CD8-positive, alpha-beta memory T cell (primary cell): Measurements from ENCODE around the gene CFAP100. TPM values are rescaled to one million over a fixed set of nuclear protein-coding genes. Genes with fewer than 3 reads are reported as not detected.

ENCODE experiments used
- CTCF ChIA-PET: fragments of 350-600 bp; sonication (Branson Sonifier 250); formaldehyde crosslinking; loops from one replicate; lab custom pipeline; 2021; ENCODE audit warnings: antibody characterized with exemption; lab: Charles Lee
- POLR2A ChIA-PET: fragments of 350-600 bp; sonication (Branson Sonifier 250); formaldehyde crosslinking; loops from one replicate; lab custom pipeline; 2021; ENCODE audit warnings: antibody characterized with exemption; lab: Charles Lee
- DNase-seq, 5 donors: peaks; one replicate each; pipeline versions ENCODE4 v3.0.0 to v3.0.0-alpha.2; 2020 to 2022; ENCODE audit warnings: mixed read lengths in 1 of 5
- H3K27ac ChIP-seq: one replicate; pipeline ENCODE4 v1.7.0; 2013; ENCODE audit warnings: low read depth, mild to moderate bottlenecking, low read length, moderate library complexity
- H3K27me3 ChIP-seq: 2 replicates; pipeline ENCODE4 v1.7.0; 2013; ENCODE audit warnings: low read length, mild to moderate bottlenecking; ENCODE audit not compliant: insufficient read depth, poor library complexity, severe bottlenecking
- H3K36me3 ChIP-seq: 2 replicates; pipeline ENCODE4 v1.7.0; 2013; ENCODE audit warnings: mild to moderate bottlenecking, low read length, moderate library complexity; ENCODE audit not compliant: insufficient read depth
- H3K4me1 ChIP-seq: 2 replicates; pipeline ENCODE4 v1.7.0; 2013; ENCODE audit warnings: mild to moderate bottlenecking, low read length, moderate library complexity; ENCODE audit not compliant: insufficient read depth
- H3K4me3 ChIP-seq: 2 replicates; pipeline ENCODE4 v1.7.0; 2013; ENCODE audit warnings: mild to moderate bottlenecking, low read length
- H3K9me3 ChIP-seq: 2 replicates; pipeline ENCODE4 v1.7.0; 2013; ENCODE audit warnings: mild to moderate bottlenecking, low read length
- H3K27ac Mint-ChIP-seq, 8 donors: one replicate each; pipeline ENCODE4 v1.8.0; 2020 to 2021; ENCODE audit warnings: mixed read lengths in 8 of 8, mild to moderate bottlenecking in 6 of 8, inconsistent platforms in 3 of 8, moderate library complexity in 3 of 8
- H3K27me3 Mint-ChIP-seq, 2 donors: one replicate each; pipeline ENCODE4 v1.8.0; 2020 to 2021; ENCODE audit warnings: mixed read lengths in 2 of 2, mild to moderate bottlenecking in 1 of 2, moderate library complexity in 1 of 2
- H3K36me3 Mint-ChIP-seq, 3 donors: one replicate each; pipeline ENCODE4 v1.8.0; 2020 to 2021; ENCODE audit warnings: mixed read lengths in 3 of 3, inconsistent platforms in 1 of 3, mild to moderate bottlenecking in 1 of 3
- H3K4me1 Mint-ChIP-seq, 3 donors: one replicate each; pipeline ENCODE4 v1.8.0; 2020 to 2021; ENCODE audit warnings: mixed read lengths in 3 of 3, inconsistent platforms in 1 of 3, mild to moderate bottlenecking in 1 of 3
- H3K4me3 Mint-ChIP-seq, 7 donors: one replicate each; pipeline ENCODE4 v1.8.0; 2020 to 2021; ENCODE audit warnings: mixed read lengths in 7 of 7, mild to moderate bottlenecking in 6 of 7, moderate library complexity in 4 of 7, inconsistent platforms in 2 of 7
- H3K9me3 Mint-ChIP-seq, 5 donors: one replicate each; pipeline ENCODE4 v1.8.0; 2020 to 2022; ENCODE audit warnings: mixed read lengths in 5 of 5, mild to moderate bottlenecking in 3 of 5, moderate library complexity in 2 of 5, inconsistent platforms in 1 of 5
- polyA plus RNA-seq: library from polyadenylated mRNA; unstranded; fragments of 300-500 nt; fragmentation: Illumina TruSeq; gene quantifications from one replicate; pipeline ENCODE4 v1.2.3, GENCODE V29; 2021
- total RNA-seq, 2 experiments: library from RNA; stranded (reverse); gene quantifications; one replicate each; pipeline ENCODE4 v1.2.3, GENCODE V29; 2021

The CFAP100 gene
- total and polyA plus RNA-seq, 3 experiments from 2014 or later, result not detected

DNA sequence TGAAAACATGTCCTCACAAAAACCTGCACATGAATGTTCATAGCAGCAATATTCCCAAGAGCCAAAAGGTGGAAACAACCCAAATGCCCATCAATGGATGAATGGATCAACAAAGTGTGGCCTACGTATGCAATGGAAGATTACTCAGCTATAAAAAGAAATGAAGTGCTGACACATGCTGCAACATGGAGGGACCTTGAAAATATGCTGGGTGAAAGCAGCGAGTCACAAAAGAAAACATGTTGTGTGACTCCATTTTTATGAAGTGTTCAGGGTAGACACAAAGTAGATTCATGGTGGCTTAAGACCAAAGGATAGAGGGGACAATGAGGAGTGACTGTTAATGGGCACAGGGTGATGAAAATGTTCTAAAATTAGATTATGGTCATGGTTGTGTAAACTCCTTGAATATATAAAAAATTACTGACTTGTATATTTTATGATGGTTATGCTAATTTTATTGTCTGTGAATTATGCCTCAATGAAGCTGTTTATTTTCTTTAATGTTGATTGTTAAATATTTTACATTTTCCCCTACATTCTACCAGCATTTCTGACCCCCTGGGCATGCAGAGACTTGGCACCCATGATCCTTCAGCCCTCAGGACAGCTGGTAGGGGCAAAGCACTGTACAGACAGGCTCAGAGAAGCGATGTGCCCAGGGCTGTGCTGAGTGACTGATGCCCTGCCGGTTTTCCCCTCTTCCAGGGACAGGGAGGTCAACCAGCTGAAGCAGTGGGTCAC is 37.8 kb downstream of the CFAP100 start:
- ChIA-PET POLR2A (no interaction called here), CTCF (no interaction called here)
- H3K9me3 Mint-ChIP-seq, result peaks cover 0 to 5% (median 0%) of the 10 kb centered on the region in 5 donors

DNA sequence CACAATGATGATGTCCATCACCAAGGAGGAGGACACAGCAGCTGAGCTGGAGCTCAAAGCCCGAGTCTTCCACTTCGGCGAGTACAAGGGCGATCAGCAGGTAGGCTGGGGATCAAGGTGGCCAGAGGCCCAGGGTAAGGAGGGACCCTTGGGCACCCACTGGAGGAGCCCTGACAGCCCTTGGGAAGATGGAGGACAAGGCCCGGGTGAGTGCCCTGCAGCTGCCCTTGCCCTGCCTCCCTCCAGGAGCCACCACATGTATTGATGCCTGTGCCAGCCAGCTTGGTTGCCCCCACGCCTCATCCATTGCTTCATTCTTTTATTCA is 38.4 kb downstream of the CFAP100 start:
- H3K4me3 ChIP-seq, result no peak overlapping the region
- Mint-ChIP-seq H3K4me1 (no peaks in the 10 kb centered on the region), H3K27me3 (peaks cover 0 to 2% of the 10 kb centered on the region in 2 donors), H3K36me3 (peaks cover 0 to 42% (median 7%) of the 10 kb centered on the region in 3 donors), H3K27ac (no peak overlapping the region), H3K9me3 (no peaks in the 10 kb centered on the region), H3K4me3 (no peak overlapping the region)
- no peaks in the 10 kb centered on the region for H3K27me3 ChIP-seq
- ChIA-PET CTCF (no interaction called here), POLR2A (interaction anchor here (0.5 kb wide), 1 partner anchor 41 kb away, joined by 3 read pairs; no protein-coding TSS in a partner anchor)
- no peak overlapping the region for H3K27ac ChIP-seq
- H3K4me1 ChIP-seq, result no peaks in the 10 kb centered on the region
- H3K36me3 ChIP-seq, result no peaks in the 10 kb centered on the region
- DNase-seq, result peak in 1 of 5 donors; percentile 42
- H3K9me3 ChIP-seq, result no peaks in the 10 kb centered on the region

More for the DNA sequence above, 37.8 kb downstream of the CFAP100 start:
- H3K36me3 ChIP-seq, result no peaks in the 10 kb centered on the region
- Mint-ChIP-seq H3K4me1 (no peaks in the 10 kb centered on the region), H3K27me3 (peaks cover 0 to 2% of the 10 kb centered on the region in 2 donors), H3K36me3 (peaks cover 0 to 37% (median 7%) of the 10 kb centered on the region in 3 donors), H3K27ac (no peak overlapping the region), H3K4me3 (no peak overlapping the region)
- H3K27ac ChIP-seq, result no peak overlapping the region
- no peaks in the 10 kb centered on the region for H3K27me3 ChIP-seq
- no peak overlapping the region for H3K4me3 ChIP-seq
- no peaks in the 10 kb centered on the region for H3K4me1 ChIP-seq
- DNase-seq, result no peak
- H3K9me3 ChIP-seq, result no peaks in the 10 kb centered on the region

DNA sequence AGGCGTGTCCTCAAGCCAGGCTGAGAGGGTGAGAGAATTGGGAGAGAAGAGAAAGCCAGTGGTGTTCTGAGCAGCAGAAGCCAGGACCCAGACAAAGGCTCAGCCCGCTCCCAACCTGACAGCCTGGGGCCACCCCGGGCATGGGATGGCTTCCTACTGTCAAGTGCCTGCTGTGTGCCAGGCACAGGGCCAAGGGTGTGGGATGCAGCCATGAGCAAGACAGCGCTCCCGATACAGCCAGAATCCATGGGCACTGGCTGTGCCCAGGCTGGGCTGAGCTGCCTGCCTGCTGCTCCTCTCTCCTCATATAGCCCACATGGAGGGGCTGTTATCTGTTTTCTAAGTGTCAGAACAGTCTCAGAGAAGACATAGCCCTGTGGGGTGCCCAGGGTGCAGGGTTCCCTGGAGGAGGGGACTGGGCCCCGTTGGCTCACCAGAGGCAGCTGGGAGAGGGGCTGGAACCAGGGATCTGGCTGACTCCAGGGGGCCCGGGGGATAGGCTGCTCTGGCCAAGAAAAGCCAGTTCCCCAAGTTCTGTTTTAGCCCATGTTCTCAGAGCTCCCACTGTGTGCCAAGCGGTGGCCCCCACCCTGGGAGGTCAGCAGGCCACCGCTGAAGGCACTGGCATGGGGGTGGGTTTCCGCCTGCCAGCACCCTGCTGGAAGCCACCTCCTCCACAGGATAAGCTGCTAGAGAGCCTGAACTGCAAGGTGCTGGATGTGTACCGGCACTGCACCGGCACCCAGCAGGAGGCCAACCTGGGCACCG is 39.0 kb downstream of the CFAP100 start:
- no peaks in the 10 kb centered on the region for H3K36me3 ChIP-seq
- Mint-ChIP-seq H3K27me3 (peaks cover 0 to 2% of the 10 kb centered on the region in 2 donors), H3K4me1 (no peaks in the 10 kb centered on the region), H3K4me3 (no peak overlapping the region), H3K36me3 (peaks cover 0 to 49% (median 7%) of the 10 kb centered on the region in 3 donors), H3K27ac (no peak overlapping the region), H3K9me3 (no peaks in the 10 kb centered on the region)
- H3K27me3 ChIP-seq, result no peaks in the 10 kb centered on the region
- no peak overlapping the region for H3K27ac ChIP-seq
- no peaks in the 10 kb centered on the region for H3K9me3 ChIP-seq
- no peaks in the 10 kb centered on the region for H3K4me1 ChIP-seq
- CTCF ChIA-PET, result no interaction called here
- no peak overlapping the region for H3K4me3 ChIP-seq
- peak in 1 of 5 donors; percentile 38 for DNase-seq
- POLR2A ChIA-PET, result interaction anchor here (0.5 kb wide), 1 partner anchor 40 kb away, joined by 3 read pairs; no protein-coding TSS in a partner anchor

DNA sequence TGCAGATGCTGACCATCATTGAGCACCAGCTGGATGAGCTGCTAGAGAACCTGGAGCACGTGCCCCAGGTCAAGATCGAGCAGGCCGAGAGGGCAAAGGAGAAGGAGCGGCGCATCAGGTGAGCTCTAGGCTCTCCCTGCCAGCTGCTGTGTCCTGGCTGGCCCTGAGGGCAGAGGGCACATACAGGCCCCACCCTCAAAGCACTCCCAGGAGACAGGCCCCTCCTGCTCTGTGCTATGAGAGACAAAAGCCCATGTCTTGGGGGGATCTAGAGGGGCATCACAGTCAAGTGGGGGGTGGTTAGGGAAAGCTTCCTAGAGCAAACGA is 39.5 kb downstream of the CFAP100 start:
- no peaks in the 10 kb centered on the region for H3K27me3 ChIP-seq
- CTCF ChIA-PET, result no interaction called here
- Mint-ChIP-seq H3K36me3 (peaks cover 0 to 54% (median 10%) of the 10 kb centered on the region in 3 donors), H3K27ac (no peak overlapping the region), H3K9me3 (no peaks in the 10 kb centered on the region), H3K4me1 (no peaks in the 10 kb centered on the region), H3K4me3 (no peak overlapping the region), H3K27me3 (peaks cover 0 to 2% of the 10 kb centered on the region in 2 donors)
- H3K9me3 ChIP-seq, result no peaks in the 10 kb centered on the region
- no peak for DNase-seq
- POLR2A ChIA-PET, result no interaction called here
- peaks cover 3% of the 10 kb centered on the region for H3K36me3 ChIP-seq
- no peak overlapping the region for H3K27ac ChIP-seq
- H3K4me1 ChIP-seq, result no peaks in the 10 kb centered on the region
- H3K4me3 ChIP-seq, result no peak overlapping the region

DNA sequence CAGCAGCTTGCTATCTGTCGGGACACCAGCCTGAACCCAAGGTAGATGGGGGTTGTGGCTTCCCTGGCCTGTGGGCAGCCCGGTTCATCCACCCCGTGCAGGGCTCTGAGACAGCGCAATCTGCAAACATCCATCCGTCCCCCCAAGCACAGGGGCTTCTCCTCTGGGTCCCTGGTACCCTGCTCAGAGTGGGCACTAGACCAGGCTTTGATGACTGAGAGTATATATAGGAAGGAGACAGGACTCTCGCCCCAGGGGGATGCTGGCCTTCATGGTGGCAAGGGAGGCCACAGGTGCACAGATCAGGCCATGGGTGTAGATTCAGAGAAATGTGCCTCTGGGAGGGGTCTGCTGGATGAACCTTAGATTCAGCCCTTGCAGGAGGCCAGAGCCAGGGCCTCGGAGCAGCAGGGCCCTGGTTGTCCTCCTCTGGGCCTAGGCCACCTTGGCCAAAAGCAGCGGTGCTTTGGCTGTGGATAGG is 40.3 kb downstream of the CFAP100 start:
- H3K36me3 ChIP-seq, result peaks cover 5% of the 10 kb centered on the region
- ChIA-PET CTCF (no interaction called here), POLR2A (no interaction called here)
- H3K27ac ChIP-seq, result no peak overlapping the region
- peak overlapping the region in 1 of 8 donors; percentile 50 for H3K27ac Mint-ChIP-seq
- H3K4me1 Mint-ChIP-seq, result no peaks in the 10 kb centered on the region
- H3K27me3 Mint-ChIP-seq, result peaks cover 0 to 2% of the 10 kb centered on the region in 2 donors
- H3K4me3 ChIP-seq, result no peak overlapping the region
- DNase-seq, result no peak
- H3K9me3 ChIP-seq, result no peaks in the 10 kb centered on the region
- no peak overlapping the region for H3K4me3 Mint-ChIP-seq
- H3K36me3 Mint-ChIP-seq, result peaks cover 0 to 61% (median 12%) of the 10 kb centered on the region in 3 donors
- H3K4me1 ChIP-seq, result no peaks in the 10 kb centered on the region
- H3K9me3 Mint-ChIP-seq, result no peaks in the 10 kb centered on the region
- H3K27me3 ChIP-seq, result no peaks in the 10 kb centered on the region

DNA sequence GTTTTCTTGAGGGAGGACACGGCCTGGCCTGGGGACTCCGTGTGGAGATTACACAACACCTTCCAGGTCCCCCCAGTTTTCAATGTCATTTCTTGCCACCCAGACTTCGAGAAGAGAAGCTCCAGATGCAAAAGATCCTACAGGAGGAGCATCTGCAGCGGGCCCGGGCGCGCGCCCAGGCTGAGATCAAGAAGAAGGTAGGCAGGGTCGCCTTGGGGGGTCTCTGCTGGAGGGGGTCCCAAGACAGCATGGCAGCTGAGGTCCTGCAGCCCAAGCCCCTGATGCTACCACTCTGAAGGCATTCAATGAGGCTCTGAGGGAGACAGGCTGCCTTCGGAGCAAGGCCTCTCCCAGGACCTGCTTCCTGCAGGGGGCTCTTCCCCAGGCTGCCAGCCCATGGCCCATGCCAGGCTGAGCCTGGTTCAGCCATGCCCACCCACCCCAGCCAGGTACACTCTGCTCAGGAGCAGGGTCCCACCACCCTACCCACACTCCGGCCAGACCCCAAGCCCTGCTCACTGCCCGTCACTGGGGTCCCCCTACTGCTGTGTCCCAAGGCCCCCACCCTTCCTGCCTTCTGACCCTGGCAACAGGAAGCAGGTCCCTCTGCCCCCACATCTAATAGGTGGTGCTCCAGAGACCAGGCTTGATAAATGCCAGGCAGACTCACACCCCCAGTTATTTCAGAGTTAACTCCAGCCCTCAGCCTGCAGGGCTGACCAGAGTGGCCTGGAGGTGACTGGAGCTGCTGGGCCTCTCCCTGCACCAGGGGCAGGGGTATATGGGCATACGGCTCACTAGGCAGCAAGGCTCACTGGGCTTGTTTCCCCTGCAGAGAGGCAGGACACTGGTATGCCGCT is 41.0 kb downstream of the CFAP100 start:
- no peaks in the 10 kb centered on the region for H3K4me1 ChIP-seq
- H3K27ac Mint-ChIP-seq, result peak overlapping the region in 1 of 8 donors; percentile 51

DNA sequence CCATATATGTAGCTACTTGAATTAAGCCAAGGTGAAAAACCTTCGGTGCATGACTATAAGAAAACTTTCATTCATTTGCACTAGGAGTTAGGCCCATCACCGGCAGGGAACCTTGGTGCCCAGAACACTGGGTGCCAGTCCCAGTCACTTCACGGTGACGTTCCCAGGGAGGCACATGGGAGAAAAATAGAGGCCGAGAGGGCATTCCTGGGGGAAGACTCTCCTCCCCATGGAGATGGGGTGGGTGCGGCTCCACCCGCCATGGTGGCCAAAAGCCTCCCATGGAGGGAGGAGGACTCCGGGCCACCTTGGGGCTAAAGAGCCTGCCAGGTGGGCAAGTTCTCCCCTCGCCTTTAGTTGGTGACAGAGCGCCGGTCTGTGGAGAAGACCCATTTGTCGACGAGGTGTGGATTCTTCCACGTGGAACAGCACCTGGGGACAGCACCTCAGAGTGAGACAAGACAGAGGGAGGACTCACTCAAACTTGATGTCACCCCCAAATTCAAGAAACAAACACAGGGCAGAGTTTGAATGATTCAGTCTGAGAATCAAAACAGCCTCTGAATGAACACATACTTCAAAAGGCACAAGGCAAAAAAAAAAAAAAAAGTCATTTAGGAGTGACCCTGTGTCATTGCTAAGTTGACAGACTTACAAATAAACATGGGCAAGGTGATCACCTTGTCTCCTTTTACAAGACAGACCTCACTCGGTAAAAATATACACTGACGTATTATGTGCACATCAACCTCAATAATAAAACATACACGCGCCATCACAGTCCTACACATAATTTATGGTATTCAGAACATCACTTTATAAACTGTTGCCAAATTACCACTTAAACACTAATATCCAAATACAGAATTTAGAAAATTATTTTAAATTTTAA is 42.4 kb downstream of the CFAP100 start:
- peaks cover 5% of the 10 kb centered on the region for H3K36me3 ChIP-seq

More for the DNA sequence above, 41.0 kb downstream of the CFAP100 start:
- H3K36me3 ChIP-seq, result peaks cover 5% of the 10 kb centered on the region
- no peaks in the 10 kb centered on the region for H3K9me3 ChIP-seq
- H3K27me3 ChIP-seq, result no peaks in the 10 kb centered on the region
- Mint-ChIP-seq H3K9me3 (no peaks in the 10 kb centered on the region), H3K4me3 (no peak overlapping the region), H3K36me3 (peaks cover 0 to 69% (median 12%) of the 10 kb centered on the region in 3 donors), H3K4me1 (no peaks in the 10 kb centered on the region), H3K27me3 (peaks cover 0 to 2% of the 10 kb centered on the region in 2 donors)
- no peak overlapping the region for H3K27ac ChIP-seq
- ChIA-PET CTCF (no interaction called here), POLR2A (no interaction called here)
- H3K4me3 ChIP-seq, result no peak overlapping the region
- no peak for DNase-seq

More for the DNA sequence above, 42.4 kb downstream of the CFAP100 start:
- Histone ChIP-seq H3K27ac (no peak overlapping the region), H3K27me3 (no peaks in the 10 kb centered on the region), H3K4me1 (no peaks in the 10 kb centered on the region), H3K9me3 (no peaks in the 10 kb centered on the region), H3K4me3 (no peak overlapping the region)
- Mint-ChIP-seq H3K36me3 (peaks cover 0 to 81% (median 12%) of the 10 kb centered on the region in 3 donors), H3K4me3 (no peak overlapping the region), H3K4me1 (no peaks in the 10 kb centered on the region), H3K27me3 (no peaks in the 10 kb centered on the region), H3K27ac (peak overlapping the region in 1 of 8 donors; percentile 61), H3K9me3 (no peaks in the 10 kb centered on the region)
- CTCF ChIA-PET, result no interaction called here
- DNase-seq, result no peak
- POLR2A ChIA-PET, result no interaction called here
